Lower lobe of right lung (tissue), 2 donors: Measurements from ENCODE around the gene RAPSN. TPM values are rescaled to one million over a fixed set of nuclear protein-coding genes. Genes with fewer than 3 reads are reported as not detected.

Experiments
- ATAC-seq, 2 donors: fragments of 200-7000 bp; cut with Tn5 transposase; one replicate each; pipeline ENCODE4 v1.9.1; 2020 to 2022; ENCODE audit warnings: mild to moderate bottlenecking in 2 of 2, moderate library complexity in 2 of 2
- DNase-seq: peaks from one replicate; pipeline ENCODE4 v3.0.0-alpha.2; 2020
- H3K27ac ChIP-seq: fragments of 200-600 bp; one replicate; pipeline ENCODE4 v1.8.0; 2022
- H3K27me3 ChIP-seq: fragments of 200-600 bp; one replicate; pipeline ENCODE4 v1.8.0; 2022; ENCODE audit warnings: low read depth
- H3K36me3 ChIP-seq: fragments of 200-600 bp; one replicate; pipeline ENCODE4 v1.8.0; 2022; ENCODE audit warnings: mild to moderate bottlenecking
- H3K4me1 ChIP-seq: fragments of 200-600 bp; one replicate; pipeline ENCODE4 v1.8.0; 2022
- H3K4me3 ChIP-seq: fragments of 200-600 bp; one replicate; pipeline ENCODE4 v1.8.0; 2022; ENCODE audit warnings: mild to moderate bottlenecking
- H3K9me3 ChIP-seq: fragments of 200-600 bp; one replicate; pipeline ENCODE4 v1.8.0; 2022
- intact Hi-C: fragments of 100-400 bp; cut with DNase I; formaldehyde crosslinking; loops from one replicate; pipeline ENCODE4 v1.11.0; 2022
- total RNA-seq: library from RNA; stranded (reverse); fragmentation: NEBNext Ultra II Directional; extraction: Animal tissue kit (Norgen Biotek cat#: 25700); gene quantifications from one replicate; pipeline ENCODE4 v1.2.1, GENCODE V29; 2021
- TF ChIP-seq, protein P1 (sequence below): fragments of 200-600 bp; IDR thresholded peaks from one replicate; pipeline ENCODE4 v1.8.0; 2022; ENCODE audit warnings: antibody characterized with exemption, mild to moderate bottlenecking
- donor health status: DM: no; HTN: yes; CAD: no; lungs with severe emphysema.

RAPSN gene
- total RNA-seq, 1 donor from 2014 or later, result 1.2 TPM

DNA sequence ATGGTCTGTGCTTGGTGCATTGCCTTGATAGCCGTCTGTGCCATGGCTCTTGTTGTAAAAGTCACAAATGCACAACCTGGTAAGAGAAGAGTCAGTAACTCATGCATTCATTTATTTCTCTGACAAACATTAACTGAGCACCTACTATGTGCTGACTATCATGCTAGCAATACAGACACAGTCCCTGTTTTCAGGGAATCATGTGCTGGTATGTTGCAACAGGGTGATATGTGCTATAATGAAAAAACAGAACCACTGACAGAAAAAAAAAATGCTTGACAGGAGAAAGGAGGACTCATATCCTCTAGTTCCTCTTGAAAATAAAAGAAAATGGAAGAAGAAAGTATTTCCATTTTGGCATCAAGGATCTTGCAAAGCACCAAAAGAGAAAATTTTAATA is 34.5 kb upstream of the RAPSN start:
- Histone ChIP-seq H3K9me3 (no peaks in the 10 kb centered on the region), H3K4me3 (no peak overlapping the region), H3K36me3 (peaks cover 96% of the 10 kb centered on the region), H3K4me1 (peaks cover 19% of the 10 kb centered on the region), H3K27ac (no peak overlapping the region), H3K27me3 (no peaks in the 10 kb centered on the region)
- intact Hi-C loops, result no loop called here
- TF ChIP-seq, protein P1, sequence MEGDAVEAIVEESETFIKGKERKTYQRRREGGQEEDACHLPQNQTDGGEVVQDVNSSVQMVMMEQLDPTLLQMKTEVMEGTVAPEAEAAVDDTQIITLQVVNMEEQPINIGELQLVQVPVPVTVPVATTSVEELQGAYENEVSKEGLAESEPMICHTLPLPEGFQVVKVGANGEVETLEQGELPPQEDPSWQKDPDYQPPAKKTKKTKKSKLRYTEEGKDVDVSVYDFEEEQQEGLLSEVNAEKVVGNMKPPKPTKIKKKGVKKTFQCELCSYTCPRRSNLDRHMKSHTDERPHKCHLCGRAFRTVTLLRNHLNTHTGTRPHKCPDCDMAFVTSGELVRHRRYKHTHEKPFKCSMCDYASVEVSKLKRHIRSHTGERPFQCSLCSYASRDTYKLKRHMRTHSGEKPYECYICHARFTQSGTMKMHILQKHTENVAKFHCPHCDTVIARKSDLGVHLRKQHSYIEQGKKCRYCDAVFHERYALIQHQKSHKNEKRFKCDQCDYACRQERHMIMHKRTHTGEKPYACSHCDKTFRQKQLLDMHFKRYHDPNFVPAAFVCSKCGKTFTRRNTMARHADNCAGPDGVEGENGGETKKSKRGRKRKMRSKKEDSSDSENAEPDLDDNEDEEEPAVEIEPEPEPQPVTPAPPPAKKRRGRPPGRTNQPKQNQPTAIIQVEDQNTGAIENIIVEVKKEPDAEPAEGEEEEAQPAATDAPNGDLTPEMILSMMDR, result no peak
- DNase-seq (no peak), ATAC-seq (no peak)

DNA sequence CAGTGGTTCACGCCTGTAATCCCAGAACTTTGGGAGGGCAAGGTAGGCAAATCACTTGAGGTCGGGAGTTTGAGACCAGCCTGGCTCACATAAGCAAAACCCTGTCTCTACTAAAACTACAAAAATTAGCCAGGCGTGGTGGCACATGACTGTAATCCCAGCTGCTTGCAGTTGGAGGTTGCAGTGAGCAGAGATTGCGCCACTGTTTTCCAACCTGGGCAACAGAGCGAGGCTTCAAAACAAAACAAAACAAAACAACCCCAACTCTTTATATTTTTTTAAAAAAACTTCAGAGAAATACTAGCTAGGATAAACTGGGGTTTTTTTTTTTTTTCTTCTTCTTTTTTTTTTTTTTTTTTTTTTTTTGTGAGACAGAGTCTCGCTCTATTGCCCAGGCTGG is 31.8 kb upstream of the RAPSN start:
- Histone ChIP-seq H3K4me1 (peaks cover 12% of the 10 kb centered on the region), H3K36me3 (peaks cover 99% of the 10 kb centered on the region), H3K4me3 (no peak overlapping the region), H3K27me3 (no peaks in the 10 kb centered on the region), H3K9me3 (no peaks in the 10 kb centered on the region), H3K27ac (no peak overlapping the region)
- DNase-seq (no peak), ATAC-seq (no peak)
- intact Hi-C loops, result no loop called here
- TF ChIP-seq, protein P1, result no peak

DNA sequence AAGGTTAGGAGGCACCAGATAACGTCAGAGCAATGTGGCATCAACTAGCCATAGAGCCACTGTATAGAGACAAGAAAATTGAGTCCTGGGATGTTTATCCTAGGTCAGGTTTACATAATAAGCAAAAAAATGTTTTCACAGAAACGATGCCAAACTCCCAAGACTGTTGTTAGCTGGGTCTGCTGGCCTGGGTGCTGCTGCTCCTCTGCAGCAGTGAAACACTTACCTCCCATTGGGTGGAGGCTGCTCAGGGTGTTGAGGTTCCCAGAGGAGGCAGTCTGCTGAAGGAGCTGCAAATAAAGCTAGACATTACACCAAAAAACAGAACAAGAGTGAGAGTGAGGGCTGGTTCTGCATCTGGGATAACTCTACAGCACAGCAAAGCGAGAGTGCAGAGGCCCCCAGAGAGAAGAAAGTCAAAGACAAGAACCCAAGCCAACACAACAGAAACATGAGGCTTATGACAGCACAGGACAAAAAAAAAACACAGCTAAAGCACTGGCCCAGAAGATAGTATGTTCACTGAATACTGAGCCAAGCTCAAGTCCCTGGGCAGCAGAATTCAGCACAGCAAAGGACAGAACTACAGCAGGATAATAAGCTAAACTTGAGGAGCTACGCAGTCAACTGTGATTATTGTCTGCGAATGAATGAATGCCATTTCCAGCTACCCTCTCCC is 29.9 kb upstream of the RAPSN start:
- no peaks in the 10 kb centered on the region for H3K9me3 ChIP-seq
- ATAC-seq (no peak), DNase-seq (no peak)
- H3K36me3 ChIP-seq, result peaks cover 100% of the 10 kb centered on the region
- H3K27me3 ChIP-seq, result no peaks in the 10 kb centered on the region
- no peak overlapping the region for H3K4me3 ChIP-seq
- intact Hi-C loops, result loop anchor here (10.0 kb wide), 1 partner anchor 56 kb away; no protein-coding TSS in a partner anchor
- peaks cover 4% of the 10 kb centered on the region for H3K4me1 ChIP-seq
- no peak overlapping the region for H3K27ac ChIP-seq
- TF ChIP-seq, protein P1, result no peak

DNA sequence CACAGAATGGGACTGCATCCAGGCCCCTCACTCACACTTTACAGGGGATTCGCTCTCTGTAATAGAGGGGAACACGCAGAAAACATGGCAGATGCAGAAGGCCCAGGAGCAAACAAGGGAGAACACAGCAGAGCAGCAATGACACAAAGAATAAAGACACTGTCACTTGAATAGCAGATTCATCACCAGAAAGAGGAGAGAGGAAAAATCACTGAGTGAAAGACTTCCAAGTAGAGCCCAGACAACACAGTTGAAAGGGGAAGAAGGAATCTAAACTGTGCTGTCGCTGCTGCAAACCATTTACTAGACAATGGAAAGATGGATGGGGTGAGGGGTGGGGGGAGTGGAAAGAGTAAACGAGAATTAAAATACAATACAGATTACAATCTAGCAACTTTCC is 28.8 kb upstream of the RAPSN start:
- TF ChIP-seq, protein P1, result no peak
- no peaks in the 10 kb centered on the region for H3K9me3 ChIP-seq
- ATAC-seq, result no peak
- peaks cover 4% of the 10 kb centered on the region for H3K4me1 ChIP-seq
- H3K27ac ChIP-seq, result no peak overlapping the region
- DNase-seq, result no peak
- H3K36me3 ChIP-seq, result peaks cover 100% of the 10 kb centered on the region
- no peak overlapping the region for H3K4me3 ChIP-seq
- intact Hi-C loops, result loop anchor here (10.0 kb wide), 1 partner anchor 57 kb away; no protein-coding TSS in a partner anchor
- H3K27me3 ChIP-seq, result no peaks in the 10 kb centered on the region

DNA sequence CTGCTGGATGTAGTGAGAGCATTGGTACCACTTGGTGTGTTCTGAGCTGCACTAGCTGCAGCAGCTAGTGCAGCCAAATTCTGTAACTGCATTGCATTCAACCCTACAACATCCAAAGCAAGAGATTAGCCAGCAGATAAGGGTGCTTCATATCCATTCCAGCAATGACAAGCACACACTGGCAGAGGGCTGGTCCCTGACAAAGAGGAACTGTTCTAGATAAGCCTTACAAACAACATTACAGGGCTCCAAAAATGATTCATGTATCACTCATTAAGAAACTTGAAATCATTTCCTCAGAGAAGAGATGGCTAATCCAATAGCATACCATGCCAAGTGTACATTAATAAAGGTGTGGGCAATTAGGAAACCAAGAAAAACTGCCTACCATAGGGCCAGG is 28.4 kb upstream of the RAPSN start:
- Histone ChIP-seq H3K27ac (no peak overlapping the region), H3K27me3 (no peaks in the 10 kb centered on the region), H3K4me3 (no peak overlapping the region), H3K9me3 (no peaks in the 10 kb centered on the region), H3K4me1 (peaks cover 4% of the 10 kb centered on the region), H3K36me3 (peaks cover 100% of the 10 kb centered on the region)
- TF ChIP-seq, protein P1, result no peak
- intact Hi-C loops, result loop anchor here (10.0 kb wide), 1 partner anchor 57 kb away; no protein-coding TSS in a partner anchor
- ATAC-seq (peak; percentile 51 to 53), DNase-seq (no peak)
